H1 (cell line): Measurements from ENCODE around the gene AFAP1L2. TPM values are rescaled to one million over a fixed set of nuclear protein-coding genes. Genes with fewer than 3 reads are reported as not detected.

Source experiments
- ASH2L ChIP-seq: fragments of 200-600, 300-600 bp; sonication (generic); IDR thresholded peaks from one replicate; pipeline ENCODE4 v1.7.1; 2017; ENCODE audit warnings: low read length
- HDAC2 ChIP-seq, 2 experiments: fragments of 300-600 bp in 1 of 2; sonication (generic) in 1 of 2; IDR thresholded peaks; 2 replicates each; pipeline ENCODE4 v1.6.1; 2011 to 2012; ENCODE audit warnings: low read depth in 2 of 2, low read length in 2 of 2, mild to moderate bottlenecking in 2 of 2, moderate library complexity in 2 of 2, borderline replicate concordance in 1 of 2, inconsistent platforms in 1 of 2
- NANOG ChIP-seq: IDR thresholded peaks from 2 replicates; pipeline ENCODE4 v1.6.1; 2011; ENCODE audit warnings: low read length, low read depth, mild to moderate bottlenecking, inconsistent platforms; ENCODE audit not compliant: insufficient read depth, poor library complexity, severe bottlenecking
- RAD21 ChIP-seq, 2 experiments: IDR thresholded peaks in 1 of 2; conservative IDR thresholded peaks in 1 of 2; 2 replicates each; pipeline ENCODE4 v1.6.1; 2011; ENCODE audit warnings: low read depth in 2 of 2, low read length in 2 of 2, improper control_type of control experiment in 1 of 2, inconsistent platforms in 1 of 2, mild to moderate bottlenecking in 1 of 2, moderate library complexity in 1 of 2
- RNF2 ChIP-seq: fragments of 200-900, 300-1000 bp; sonication (generic); IDR thresholded peaks from 2 replicates; pipeline ENCODE4 v1.7.1; 2016; ENCODE audit warnings: borderline replicate concordance, low read depth, mild to moderate bottlenecking, antibody characterized with exemption, low read length; ENCODE audit not compliant: poor library complexity, severe bottlenecking; ENCODE audit errors: missing control alignments
- polyA plus RNA-seq, 7 experiments: library from polyadenylated mRNA; depleted of rRNA in 3 of 7; stranded (reverse) in 5 of 7; unstranded in 2 of 7; fragments of >200 nt in 5 of 7; fragments of 200-250 nt in 2 of 7; gene quantifications; 1 replicate in 5 of 7; 2 replicates in 1 of 7; 4 replicates in 1 of 7; pipeline versions ENCODE4 v1.2.1 to v1.2.3, GENCODE V29; 2011 to 2013; ENCODE audit warnings: missing spikeins in 2 of 7, mixed read lengths in 2 of 7
- total RNA-seq: library from RNA; stranded (reverse); fragmentation: NEBNext Ultra II Directional; extraction: Animal tissue kit (Norgen Biotek cat#: 25700); gene quantifications from 2 replicates; pipeline ENCODE4 v1.2.1, GENCODE V29; 2021
- TF ChIP-seq, protein P1 (sequence below): fragments of 300-600 bp; sonication (generic); IDR thresholded peaks from 2 replicates; pipeline ENCODE4 v1.7.1; 2012; ENCODE audit warnings: low read length, moderate library complexity, mild to moderate bottlenecking, inconsistent platforms; ENCODE audit not compliant: insufficient replicate concordance

AFAP1L2 gene
- total and polyA plus RNA-seq, 2 of the 8 experiments (the other 6 are each of a cell fraction or from before 2014, with no cell fraction given): 3.9 to 6.4 TPM

GRCh38 chr10:114400091-114400490 lies 4.2 kb downstream of the AFAP1L2 start (continued):
- TF ChIP-seq, protein P1, sequence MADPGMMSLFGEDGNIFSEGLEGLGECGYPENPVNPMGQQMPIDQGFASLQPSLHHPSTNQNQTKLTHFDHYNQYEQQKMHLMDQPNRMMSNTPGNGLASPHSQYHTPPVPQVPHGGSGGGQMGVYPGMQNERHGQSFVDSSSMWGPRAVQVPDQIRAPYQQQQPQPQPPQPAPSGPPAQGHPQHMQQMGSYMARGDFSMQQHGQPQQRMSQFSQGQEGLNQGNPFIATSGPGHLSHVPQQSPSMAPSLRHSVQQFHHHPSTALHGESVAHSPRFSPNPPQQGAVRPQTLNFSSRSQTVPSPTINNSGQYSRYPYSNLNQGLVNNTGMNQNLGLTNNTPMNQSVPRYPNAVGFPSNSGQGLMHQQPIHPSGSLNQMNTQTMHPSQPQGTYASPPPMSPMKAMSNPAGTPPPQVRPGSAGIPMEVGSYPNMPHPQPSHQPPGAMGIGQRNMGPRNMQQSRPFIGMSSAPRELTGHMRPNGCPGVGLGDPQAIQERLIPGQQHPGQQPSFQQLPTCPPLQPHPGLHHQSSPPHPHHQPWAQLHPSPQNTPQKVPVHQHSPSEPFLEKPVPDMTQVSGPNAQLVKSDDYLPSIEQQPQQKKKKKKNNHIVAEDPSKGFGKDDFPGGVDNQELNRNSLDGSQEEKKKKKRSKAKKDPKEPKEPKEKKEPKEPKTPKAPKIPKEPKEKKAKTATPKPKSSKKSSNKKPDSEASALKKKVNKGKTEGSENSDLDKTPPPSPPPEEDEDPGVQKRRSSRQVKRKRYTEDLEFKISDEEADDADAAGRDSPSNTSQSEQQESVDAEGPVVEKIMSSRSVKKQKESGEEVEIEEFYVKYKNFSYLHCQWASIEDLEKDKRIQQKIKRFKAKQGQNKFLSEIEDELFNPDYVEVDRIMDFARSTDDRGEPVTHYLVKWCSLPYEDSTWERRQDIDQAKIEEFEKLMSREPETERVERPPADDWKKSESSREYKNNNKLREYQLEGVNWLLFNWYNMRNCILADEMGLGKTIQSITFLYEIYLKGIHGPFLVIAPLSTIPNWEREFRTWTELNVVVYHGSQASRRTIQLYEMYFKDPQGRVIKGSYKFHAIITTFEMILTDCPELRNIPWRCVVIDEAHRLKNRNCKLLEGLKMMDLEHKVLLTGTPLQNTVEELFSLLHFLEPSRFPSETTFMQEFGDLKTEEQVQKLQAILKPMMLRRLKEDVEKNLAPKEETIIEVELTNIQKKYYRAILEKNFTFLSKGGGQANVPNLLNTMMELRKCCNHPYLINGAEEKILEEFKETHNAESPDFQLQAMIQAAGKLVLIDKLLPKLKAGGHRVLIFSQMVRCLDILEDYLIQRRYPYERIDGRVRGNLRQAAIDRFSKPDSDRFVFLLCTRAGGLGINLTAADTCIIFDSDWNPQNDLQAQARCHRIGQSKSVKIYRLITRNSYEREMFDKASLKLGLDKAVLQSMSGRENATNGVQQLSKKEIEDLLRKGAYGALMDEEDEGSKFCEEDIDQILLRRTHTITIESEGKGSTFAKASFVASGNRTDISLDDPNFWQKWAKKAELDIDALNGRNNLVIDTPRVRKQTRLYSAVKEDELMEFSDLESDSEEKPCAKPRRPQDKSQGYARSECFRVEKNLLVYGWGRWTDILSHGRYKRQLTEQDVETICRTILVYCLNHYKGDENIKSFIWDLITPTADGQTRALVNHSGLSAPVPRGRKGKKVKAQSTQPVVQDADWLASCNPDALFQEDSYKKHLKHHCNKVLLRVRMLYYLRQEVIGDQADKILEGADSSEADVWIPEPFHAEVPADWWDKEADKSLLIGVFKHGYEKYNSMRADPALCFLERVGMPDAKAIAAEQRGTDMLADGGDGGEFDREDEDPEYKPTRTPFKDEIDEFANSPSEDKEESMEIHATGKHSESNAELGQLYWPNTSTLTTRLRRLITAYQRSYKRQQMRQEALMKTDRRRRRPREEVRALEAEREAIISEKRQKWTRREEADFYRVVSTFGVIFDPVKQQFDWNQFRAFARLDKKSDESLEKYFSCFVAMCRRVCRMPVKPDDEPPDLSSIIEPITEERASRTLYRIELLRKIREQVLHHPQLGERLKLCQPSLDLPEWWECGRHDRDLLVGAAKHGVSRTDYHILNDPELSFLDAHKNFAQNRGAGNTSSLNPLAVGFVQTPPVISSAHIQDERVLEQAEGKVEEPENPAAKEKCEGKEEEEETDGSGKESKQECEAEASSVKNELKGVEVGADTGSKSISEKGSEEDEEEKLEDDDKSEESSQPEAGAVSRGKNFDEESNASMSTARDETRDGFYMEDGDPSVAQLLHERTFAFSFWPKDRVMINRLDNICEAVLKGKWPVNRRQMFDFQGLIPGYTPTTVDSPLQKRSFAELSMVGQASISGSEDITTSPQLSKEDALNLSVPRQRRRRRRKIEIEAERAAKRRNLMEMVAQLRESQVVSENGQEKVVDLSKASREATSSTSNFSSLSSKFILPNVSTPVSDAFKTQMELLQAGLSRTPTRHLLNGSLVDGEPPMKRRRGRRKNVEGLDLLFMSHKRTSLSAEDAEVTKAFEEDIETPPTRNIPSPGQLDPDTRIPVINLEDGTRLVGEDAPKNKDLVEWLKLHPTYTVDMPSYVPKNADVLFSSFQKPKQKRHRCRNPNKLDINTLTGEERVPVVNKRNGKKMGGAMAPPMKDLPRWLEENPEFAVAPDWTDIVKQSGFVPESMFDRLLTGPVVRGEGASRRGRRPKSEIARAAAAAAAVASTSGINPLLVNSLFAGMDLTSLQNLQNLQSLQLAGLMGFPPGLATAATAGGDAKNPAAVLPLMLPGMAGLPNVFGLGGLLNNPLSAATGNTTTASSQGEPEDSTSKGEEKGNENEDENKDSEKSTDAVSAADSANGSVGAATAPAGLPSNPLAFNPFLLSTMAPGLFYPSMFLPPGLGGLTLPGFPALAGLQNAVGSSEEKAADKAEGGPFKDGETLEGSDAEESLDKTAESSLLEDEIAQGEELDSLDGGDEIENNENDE: no peak
- TF ChIP-seq RNF2 (no peak), RAD21 (IDR thresholded peaks at IDR 0.05 in 1 of 2, conservative IDR thresholded peaks at IDR 0.05 in 1 of 2; ENCODE audit: low read depth in 2 of 2, low read length in 2 of 2) (no peak), NANOG (no peak), HDAC2 (IDR thresholded peaks at IDR 0.05; ENCODE audit: borderline replicate concordance in 1 of 2, low read depth in 2 of 2, low read length in 2 of 2) (no peak), ASH2L (no peak)
- TF ChIP-seq, all 59 proteins: peak for 0
